Renal pelvis (tissue), 4 donors: ENCODE results near the gene LY6G5B. TPM values are rescaled to one million over a fixed set of nuclear protein-coding genes. Genes with fewer than 3 reads are reported as not detected.

Experiments
- DNase-seq: peaks from one replicate; pipeline ENCODE4 v3.0.0-alpha.2; 2013
- polyA plus RNA-seq, 3 donors: library from polyadenylated mRNA; unstranded; fragments of 120-200 nt; gene quantifications; one replicate each; pipeline ENCODE4 v1.2.1, GENCODE V29; 2013; ENCODE audit not compliant: insufficient read length in 3 of 3

The LY6G5B gene
- polyA plus RNA-seq, 3 donors = 19.0 to 38.1 (median 35.1) TPM

GRCh38 chr6:31712296-31712695, 42.5 kb downstream of the LY6G5B start:
- DNase-seq = no peak

DNA sequence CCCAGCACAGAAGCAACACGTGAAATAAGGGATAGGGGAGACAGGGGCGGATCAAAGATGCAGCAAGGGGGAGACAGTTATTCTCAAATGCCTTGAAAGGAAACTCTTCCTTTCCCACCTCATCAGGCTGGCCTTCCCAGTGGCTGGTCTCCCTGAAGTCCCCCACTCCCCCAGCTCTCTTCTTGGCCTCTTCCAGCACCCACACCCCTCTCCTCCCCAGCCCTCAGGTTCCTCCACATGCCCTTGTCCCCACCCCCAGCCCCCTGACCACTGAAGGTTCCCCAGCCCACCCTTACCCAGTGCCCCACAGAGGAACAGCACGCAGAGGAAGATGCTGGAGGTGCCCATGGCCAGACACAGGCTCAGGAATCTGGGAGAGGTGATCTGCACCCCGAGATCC, 43.7 kb downstream of the LY6G5B start:
- no peak for DNase-seq

DNA sequence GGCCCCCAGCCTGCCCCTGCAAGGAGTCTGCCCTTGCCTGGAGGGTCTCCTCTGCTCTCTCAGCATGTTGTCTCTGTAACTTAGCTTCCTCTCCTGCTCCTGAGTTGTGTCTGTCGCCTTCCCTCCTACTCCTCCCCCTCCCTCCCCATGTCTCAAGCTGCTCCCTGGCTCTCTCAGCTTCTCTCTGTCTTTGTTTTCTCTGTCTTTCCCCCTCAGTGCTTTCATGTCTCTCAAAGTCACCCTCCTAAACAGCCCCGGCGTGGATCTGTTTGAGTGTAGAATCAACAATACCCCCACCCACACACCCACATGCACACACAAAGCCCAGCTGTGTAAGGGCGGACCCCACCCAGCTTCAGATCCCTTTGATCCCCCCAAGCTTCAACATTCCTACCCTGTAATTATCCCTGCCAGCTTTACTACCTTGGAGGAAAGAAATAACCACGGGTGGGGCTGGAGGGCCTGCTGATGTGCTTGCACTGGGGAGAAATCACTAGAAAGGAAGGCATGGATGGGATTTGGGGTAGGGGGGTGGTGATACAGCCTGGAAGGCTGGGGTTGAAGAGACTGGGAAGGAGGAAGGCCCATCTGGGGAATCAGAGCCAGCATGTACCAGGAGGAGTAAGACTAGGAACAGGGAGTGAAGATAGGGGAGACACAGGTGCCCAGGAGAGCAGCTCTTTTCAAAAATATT, 44.4 kb downstream of the LY6G5B start:
- DNase-seq = peak; percentile 56

DNA sequence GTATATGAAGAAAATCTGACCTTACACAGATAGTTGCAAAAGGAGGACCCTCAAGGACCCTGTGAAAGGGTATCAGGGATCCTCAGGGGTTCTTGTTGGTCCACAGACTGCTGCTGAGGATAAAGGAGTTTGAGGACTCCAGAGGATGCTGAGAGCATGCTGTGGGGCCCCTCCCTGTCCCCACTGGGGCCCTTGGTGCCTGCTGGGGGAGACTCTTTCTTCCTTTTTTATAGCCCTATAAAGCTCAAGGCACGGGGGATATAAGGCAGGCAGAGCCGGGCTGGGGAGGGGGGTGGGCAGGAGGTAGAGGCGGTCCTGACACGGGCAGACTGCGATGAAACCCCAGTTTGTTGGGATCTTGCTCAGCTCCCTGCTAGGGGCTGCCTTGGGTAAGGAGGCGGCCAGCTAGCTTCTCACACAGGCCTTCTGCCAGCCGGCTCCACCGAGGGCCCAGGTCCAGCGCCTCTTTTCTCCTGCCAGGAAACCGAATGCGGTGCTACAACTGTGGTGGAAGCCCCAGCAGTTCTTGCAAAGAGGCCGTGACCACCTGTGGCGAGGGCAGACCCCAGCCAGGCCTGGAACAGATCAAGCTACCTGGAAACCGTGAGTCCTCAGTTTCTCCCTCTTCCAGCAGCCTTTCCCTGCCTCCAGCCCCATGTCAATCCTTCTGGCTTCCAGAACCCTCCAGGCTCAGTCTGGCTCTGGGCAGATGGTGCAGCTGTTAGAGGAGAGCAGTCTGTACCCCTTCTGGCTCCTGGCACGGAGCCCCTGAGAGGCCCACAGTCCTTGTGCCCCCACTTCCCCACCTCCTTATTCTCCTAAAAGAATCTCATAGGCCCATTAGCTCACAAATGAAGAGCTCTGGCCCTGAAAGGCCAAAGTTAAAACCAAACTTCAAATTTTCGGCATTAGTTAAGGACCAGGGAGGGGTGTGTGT, 45.5 kb downstream of the LY6G5B start, which contains the start of gene LY6G6D:
Gene LY6G6D, plus strand, starts transcription at position 327 of the 937 bp plus-strand sequence. Its CDS starts 8 bp downstream, at position 335.
- no peak for DNase-seq

GRCh38 chr6:31717499-31718222, 47.9 kb downstream of the LY6G5B start:
- no peak for DNase-seq

GRCh38 chr6:31718265-31718664, 48.5 kb downstream of the LY6G5B start:
- no peak for DNase-seq

- DNase-seq = no peak
These were observed 49.2 kb downstream of the LY6G5B start for GRCh38 chr6:31719001-31719400.

- no peak for DNase-seq
These were observed 50.5 kb downstream of the LY6G5B start for GRCh38 chr6:31720196-31720770.

DNA sequence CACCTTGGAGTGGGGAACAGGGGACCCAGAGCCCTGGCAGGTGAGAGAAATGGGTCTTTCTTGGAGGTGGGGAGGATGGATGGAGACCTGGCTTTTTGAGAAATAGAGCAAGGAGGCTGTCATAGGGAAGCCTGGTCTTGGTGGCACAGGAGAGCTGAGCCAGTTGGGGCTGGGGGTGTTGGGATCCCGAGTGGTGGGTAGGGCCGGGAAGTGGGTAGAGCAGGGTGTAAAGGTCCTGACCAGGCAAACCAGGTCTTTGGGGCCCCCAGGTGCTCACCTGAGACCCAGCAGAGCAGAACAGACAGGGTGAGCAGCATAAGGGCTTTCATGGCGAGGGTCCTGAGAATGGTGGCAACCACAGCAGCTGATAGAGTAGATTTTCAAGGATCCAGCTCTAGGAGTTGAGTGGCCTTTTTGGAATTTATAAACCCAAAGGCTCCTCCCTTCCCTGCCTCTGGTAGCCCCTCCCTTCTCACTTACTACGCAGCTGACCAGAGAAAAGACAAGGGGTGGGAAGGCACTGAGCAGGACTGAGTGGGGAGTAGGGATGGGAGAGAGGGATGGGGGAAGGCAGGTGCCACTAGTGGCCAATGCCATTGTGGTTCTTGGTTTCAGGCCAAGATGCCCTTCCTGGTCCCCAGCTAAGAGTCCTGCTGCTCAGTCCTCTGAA, 51.7 kb downstream of the LY6G5B start, which contains the start of gene LY6G6C:
Gene LY6G6C, minus strand, starts transcription at position 396 of the 670 bp plus-strand sequence. Its CDS starts 67 bp downstream, at position 329.
- DNase-seq = no peak

DNA sequence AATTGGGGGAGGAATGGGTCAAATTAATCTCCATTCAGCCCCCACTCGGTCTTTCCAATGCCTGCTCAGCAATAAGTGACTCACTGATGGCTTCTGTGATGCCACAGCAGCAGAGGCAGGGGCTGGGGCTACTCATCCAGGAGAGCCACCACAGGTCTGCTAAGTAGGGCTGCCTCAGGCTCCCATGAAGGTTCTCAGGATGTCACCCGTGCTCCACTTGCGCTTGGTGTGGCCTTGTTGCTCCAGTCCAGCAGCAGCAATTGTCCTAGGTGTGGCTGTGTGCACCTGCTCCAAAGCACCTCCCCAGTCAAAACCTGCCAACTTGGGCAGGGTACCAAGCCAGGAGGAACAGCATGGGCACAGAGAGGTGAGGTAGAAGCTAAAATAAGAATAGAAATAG, 52.4 kb downstream of the LY6G5B start:
- DNase-seq = no peak

Other genes with a start within 250 kb of the LY6G5B start
- gene MICB, start 171.8 kb upstream of the LY6G5B start, polyA plus RNA-seq = 1 to 10 TPM; 1.4 to 1.9 (median 1.4) TPM
- gene MCCD1, start 141.0 kb upstream of the LY6G5B start, polyA plus RNA-seq = 10 to 100 TPM; 19.5 to 24.1 (median 21.9) TPM
- gene DDX39B, start 128.0 kb upstream of the LY6G5B start, polyA plus RNA-seq = 100 to 1,000 TPM; 563 to 680 (median 632) TPM
- 10 to 100 TPM in 1 of 3 donors, 1 to 10 TPM in 2; 6.5 to 11.3 (median 7.5) TPM for gene ATP6V1G2, start 123.4 kb upstream of the LY6G5B start, polyA plus RNA-seq
- gene NFKBIL1, start 122.4 kb upstream of the LY6G5B start, polyA plus RNA-seq = 10 to 100 TPM; 22.1 to 30.3 (median 26.5) TPM
- under 1 TPM; 0.27 to 0.42 (median 0.30) TPM for gene LTA, start 97.7 kb upstream of the LY6G5B start, polyA plus RNA-seq
- under 1 TPM in 1 of 3 donors, not detected in 2; 0.19 TPM for gene TNF, start 94.4 kb upstream of the LY6G5B start, polyA plus RNA-seq
- gene LTB, start 87.6 kb upstream of the LY6G5B start, polyA plus RNA-seq = 1 to 10 TPM; 1.8 to 2.7 (median 2.0) TPM
- 1 to 10 TPM; 5.0 to 6.7 (median 5.1) TPM for gene LST1, start 83.7 kb upstream of the LY6G5B start, polyA plus RNA-seq
- gene NCR3, start 77.0 kb upstream of the LY6G5B start, polyA plus RNA-seq = under 1 TPM in 1 of 3 donors, not detected in 2; 0.43 TPM
- gene AIF1, start 54.7 kb upstream of the LY6G5B start, polyA plus RNA-seq = 10 to 100 TPM; 66.1 to 77.7 (median 74.7) TPM
- 100 to 1,000 TPM; 209 to 221 (median 210) TPM for gene PRRC2A, start 49.3 kb upstream of the LY6G5B start, polyA plus RNA-seq
- 100 to 1,000 TPM; 245 to 281 (median 259) TPM for gene BAG6, start 17.3 kb upstream of the LY6G5B start, polyA plus RNA-seq
- 100 to 1,000 TPM; 109 to 116 (median 110) TPM for gene APOM, start 14.1 kb upstream of the LY6G5B start, polyA plus RNA-seq
- gene C6orf47, start 9.2 kb upstream of the LY6G5B start, polyA plus RNA-seq = 10 to 100 TPM; 19.6 to 24.4 (median 20.5) TPM
- gene GPANK1, start 5.0 kb upstream of the LY6G5B start, polyA plus RNA-seq = 10 to 100 TPM; 26.2 to 33.9 (median 33.8) TPM
- 100 to 1,000 TPM; 227 to 252 (median 236) TPM for gene CSNK2B, start 3.9 kb upstream of the LY6G5B start, polyA plus RNA-seq
- 1 to 10 TPM; 2.6 to 4.3 (median 3.6) TPM for gene LY6G5C, start 11.1 kb downstream of the LY6G5B start, polyA plus RNA-seq
- gene ABHD16A, start 33.3 kb downstream of the LY6G5B start, polyA plus RNA-seq = 10 to 100 TPM; 63.2 to 68.7 (median 63.5) TPM
- gene LY6G6F, start 36.9 kb downstream of the LY6G5B start, polyA plus RNA-seq = 1 to 10 TPM in 2 of 3 donors, under 1 TPM in 1; 0.43 to 1.0 (median 1.0) TPM
- gene LY6G6D, start 45.4 kb downstream of the LY6G5B start, polyA plus RNA-seq = not detected
- gene LY6G6C, start 51.8 kb downstream of the LY6G5B start, polyA plus RNA-seq = under 1 TPM; 0.28 to 0.89 (median 0.69) TPM
- gene MPIG6B, start 53.4 kb downstream of the LY6G5B start, polyA plus RNA-seq = 1 to 10 TPM; 1.5 to 1.9 (median 1.7) TPM
- gene DDAH2, start 59.3 kb downstream of the LY6G5B start, polyA plus RNA-seq = 100 to 1,000 TPM; 189 to 234 (median 211) TPM
- gene CLIC1, start 66.6 kb downstream of the LY6G5B start, polyA plus RNA-seq = 100 to 1,000 TPM; 280 to 320 (median 296) TPM
- 10 to 100 TPM; 18.1 to 54.6 (median 52.1) TPM for gene MSH5, start 70.0 kb downstream of the LY6G5B start, polyA plus RNA-seq
- gene SAPCD1, start 92.7 kb downstream of the LY6G5B start, polyA plus RNA-seq = 10 to 100 TPM in 2 of 3 donors, 1 to 10 TPM in 1; 5.6 to 13.8 (median 10.7) TPM
- gene VWA7, start 107.4 kb downstream of the LY6G5B start, polyA plus RNA-seq = 10 to 100 TPM in 2 of 3 donors, 1 to 10 TPM in 1; 8.8 to 14.0 (median 13.1) TPM
- gene VARS1, start 125.8 kb downstream of the LY6G5B start, polyA plus RNA-seq = 10 to 100 TPM; 60.0 to 71.2 (median 65.2) TPM
- 10 to 100 TPM; 79.4 to 84.0 (median 81.1) TPM for gene LSM2, start 137.0 kb downstream of the LY6G5B start, polyA plus RNA-seq
- 1 to 10 TPM; 3.7 to 4.6 (median 3.8) TPM for gene HSPA1L, start 145.3 kb downstream of the LY6G5B start, polyA plus RNA-seq
- 100 to 1,000 TPM; 104 to 122 (median 112) TPM for gene HSPA1A, start 145.6 kb downstream of the LY6G5B start, polyA plus RNA-seq
- gene HSPA1B, start 157.8 kb downstream of the LY6G5B start, polyA plus RNA-seq = 100 to 1,000 TPM; 125 to 178 (median 158) TPM
- 10 to 100 TPM; 78.1 to 85.5 (median 82.5) TPM for gene NEU1, start 192.8 kb downstream of the LY6G5B start, polyA plus RNA-seq
- gene SLC44A4, start 209.0 kb downstream of the LY6G5B start, polyA plus RNA-seq = 10 to 100 TPM; 35.1 to 68.8 (median 66.9) TPM
- 100 to 1,000 TPM in 1 of 3 donors, 10 to 100 TPM in 2; 92.0 to 100 (median 98.1) TPM for gene EHMT2, start 227.7 kb downstream of the LY6G5B start, polyA plus RNA-seq
- 10 to 100 TPM; 27.7 to 35.2 (median 29.6) TPM for gene ZBTB12, start 232.1 kb downstream of the LY6G5B start, polyA plus RNA-seq